Stimulated activated CD4-positive, alpha-beta T cell treated with anti-CD3 and anti-CD28 coated beads, Interleukin-2, amount 100 ng/mL, for 4 hours (primary cell): ENCODE measurements around the gene MIF4GD.

Experiments
- DNase-seq: peaks from one replicate; pipeline ENCODE4 v3.0.0-alpha.2; 2020; ENCODE audit warnings: low read depth

MIF4GD gene

DNA sequence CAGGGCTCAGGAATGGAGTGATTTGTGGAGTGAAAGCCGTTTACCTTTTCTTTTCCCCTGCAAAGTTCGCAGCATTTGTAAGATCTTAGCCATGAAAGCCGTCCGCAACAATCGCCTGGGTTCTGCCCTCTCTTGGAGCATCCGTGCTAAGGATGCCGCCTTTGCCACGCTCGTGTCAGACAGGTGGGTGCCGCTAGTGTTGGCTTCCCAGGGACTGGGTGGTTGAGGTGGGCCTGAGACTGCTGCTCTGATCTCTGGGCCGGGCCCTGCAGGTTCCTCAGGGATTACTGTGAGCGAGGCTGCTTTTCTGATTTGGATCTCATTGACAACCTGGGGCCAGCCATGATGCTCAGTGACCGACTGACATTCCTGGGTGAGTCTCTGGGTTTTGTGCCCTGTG is 38.2 kb downstream of the MIF4GD start:
- no peak for DNase-seq

DNA sequence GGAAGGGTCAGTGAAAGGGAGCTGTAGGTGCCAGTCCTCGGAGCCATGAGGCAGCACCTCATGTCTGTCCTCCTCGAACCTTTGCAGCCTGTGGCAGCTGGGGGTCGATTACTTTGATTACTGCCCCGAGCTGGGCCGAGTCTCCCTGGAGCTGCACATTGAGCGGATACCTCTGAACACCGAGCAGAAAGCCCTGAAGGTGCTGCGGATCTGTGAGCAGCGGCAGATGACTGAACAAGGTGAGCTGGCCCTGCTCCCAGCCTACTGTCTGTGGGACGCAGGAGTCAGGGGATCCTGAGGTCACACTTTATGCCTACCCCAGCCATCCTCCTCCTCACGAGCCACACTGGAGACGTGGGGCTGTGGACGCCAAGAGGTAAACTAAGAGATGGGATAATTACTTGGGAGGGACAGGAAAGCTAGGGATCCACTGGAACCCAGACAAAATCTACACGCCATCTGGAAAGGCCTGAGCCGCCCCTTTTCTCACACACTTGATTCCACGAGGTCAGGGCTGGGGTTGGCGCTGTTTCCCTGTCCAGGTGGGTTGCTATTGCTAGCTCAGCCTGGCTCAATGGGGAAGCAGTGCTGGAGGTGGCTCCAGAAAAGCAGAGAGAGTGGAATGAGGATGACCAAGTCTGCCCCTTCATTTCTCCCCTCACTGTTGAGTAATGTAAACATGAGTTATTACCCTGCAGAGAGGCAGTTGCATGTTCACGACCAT is 39.1 kb downstream of the MIF4GD start:
- DNase-seq, result no peak

DNA sequence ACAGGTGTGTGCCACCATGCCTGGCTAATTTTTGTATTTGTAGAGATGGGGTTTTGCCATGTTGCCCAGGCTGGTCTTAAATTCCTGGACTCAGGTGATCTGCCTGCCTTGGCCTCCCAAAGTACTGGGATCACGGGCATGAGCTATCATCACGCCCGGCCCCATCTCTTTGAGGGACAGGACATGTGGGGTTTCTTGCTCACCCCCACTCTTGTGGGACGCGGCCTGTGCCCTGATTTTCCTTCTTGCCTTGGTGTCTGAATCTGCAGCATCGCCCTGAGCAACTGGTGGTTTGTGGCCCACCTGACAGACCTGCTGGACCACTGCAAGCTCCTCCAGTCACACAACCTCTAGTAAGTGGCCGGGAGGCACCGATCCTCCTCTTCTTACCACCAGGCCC is 40.0 kb downstream of the MIF4GD start:
- DNase-seq, result no peak

DNA sequence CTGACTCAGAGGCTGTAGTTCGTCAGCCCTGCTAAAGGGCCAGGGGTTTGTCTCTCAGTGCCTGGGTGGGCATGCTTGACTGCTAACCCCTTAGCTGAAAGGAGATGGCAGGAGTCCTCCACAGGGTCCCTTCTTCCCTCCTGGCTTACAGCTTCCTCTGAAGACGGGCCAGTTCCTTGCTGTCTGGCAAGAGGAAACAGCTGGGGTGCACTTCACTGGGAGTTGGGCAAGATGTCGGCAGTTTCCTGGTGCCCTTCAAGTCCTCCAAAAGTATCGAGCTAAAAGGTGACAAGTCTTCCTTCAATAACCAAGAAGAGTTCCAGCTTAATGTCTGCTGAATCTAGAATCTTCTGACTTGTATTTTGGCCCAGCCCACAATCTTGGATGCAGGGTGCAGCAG is 42.2 kb downstream of the MIF4GD start:
- DNase-seq, result no peak

DNA sequence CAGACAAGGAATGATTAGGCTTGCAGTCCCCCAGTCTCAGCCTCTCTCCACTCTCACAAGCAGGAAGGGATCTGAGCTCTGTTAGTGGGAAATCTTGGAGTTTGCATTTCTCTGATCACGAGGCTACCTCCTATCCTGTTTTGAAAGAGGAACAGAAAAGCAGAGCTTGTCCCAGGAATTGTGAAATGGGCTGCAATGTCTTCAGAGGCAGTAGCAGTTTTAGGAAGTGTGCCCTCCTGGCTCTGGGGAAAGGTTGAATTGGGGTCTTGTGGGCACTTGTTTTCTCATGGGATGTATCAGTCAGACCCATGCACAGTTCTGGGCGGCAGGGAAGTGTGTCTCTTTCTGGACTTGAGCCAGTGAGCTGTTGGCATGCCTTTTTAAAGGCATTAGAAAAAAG is 42.7 kb downstream of the MIF4GD start:
- no peak for DNase-seq

DNA sequence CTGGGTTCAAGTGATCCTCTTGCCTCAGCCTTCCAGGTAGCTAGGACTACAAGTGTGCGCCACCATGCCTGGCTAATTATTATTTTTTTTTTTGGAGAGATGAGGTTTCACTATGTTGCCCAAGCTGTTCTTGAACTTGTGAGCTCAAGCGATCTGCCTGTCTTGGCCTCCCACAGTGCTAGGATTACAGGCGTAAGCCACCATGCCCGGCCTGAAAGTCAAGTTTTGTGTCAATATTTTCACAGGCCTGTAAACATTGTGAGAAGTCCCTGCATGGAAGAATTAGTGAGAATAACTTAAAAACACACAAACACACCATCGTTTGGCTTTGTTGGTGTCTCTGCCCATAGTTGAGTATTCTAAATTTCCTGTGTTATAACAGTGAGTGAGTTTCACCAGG is 43.3 kb downstream of the MIF4GD start:
- DNase-seq, result no peak

DNA sequence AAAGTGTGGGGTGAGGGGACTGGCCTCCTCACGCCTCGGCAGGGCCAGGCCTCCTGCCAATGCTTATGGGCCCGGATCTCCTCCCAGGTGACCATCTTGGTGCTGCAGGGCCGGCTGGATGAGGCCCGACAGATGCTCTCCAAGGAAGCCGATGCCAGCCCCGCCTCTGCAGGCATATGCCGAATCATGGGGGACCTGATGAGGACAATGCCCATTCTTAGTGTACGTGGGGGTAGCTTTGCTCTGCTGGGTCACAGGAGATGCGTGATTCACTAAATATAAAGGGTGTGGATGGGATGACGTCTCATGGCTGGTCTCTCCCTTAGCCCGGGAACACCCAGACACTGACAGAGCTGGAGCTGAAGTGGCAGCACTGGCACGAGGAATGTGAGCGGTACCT is 46.0 kb downstream of the MIF4GD start:
- DNase-seq, result no peak

DNA sequence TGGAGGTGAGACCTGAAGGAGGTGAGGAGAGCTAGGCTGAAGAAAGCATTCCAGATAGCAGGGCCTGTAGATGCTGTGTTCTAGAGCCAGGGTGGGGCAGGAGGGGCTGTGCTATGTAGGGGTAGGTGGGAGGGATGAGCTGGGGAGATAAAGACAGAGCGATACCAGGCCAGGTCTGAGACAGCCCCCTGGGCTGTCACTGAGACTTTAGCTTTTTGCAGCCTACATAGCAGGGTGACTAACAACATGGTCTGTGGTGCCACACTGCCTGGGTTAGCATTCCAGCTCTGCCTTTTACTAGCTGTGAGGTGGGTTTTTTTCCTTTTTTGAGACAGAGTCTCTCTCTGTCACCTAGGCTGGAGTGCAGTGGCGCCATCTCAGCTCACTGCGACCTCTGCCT is 51.2 kb downstream of the MIF4GD start:
- no peak for DNase-seq

DNA sequence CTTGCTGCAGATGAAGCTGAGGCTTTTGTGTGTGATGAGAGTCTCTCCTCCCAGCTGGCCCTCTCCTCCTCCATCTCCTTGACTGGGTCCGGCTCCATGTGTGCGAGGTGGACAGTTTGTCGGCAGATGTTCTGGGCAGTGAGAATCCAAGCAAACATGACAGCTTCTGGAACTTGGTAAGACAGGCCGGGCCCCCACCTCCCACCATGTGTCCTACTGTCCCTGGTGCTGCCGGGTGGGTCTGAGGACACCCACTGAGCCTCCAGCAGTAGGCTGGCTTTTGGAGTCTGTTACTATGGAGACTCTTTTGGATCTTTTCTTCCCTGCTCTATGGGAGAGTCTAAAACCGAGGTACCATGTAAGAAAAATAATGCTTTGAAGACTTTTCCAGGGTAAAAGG is 52.9 kb downstream of the MIF4GD start:
- no peak for DNase-seq
